ENCODE results near the gene GRK4.
"Not testable (repeated sequence)": the region's sequence is repeated elsewhere in the genome, so short reads cannot be mapped to it uniquely, and the experiment has no call there.

Gene GRK4

GRCh38 chr4:2961811-2962441 lies 1.4 kb upstream of the GRK4 start:
- DNase-seq: no peak

GRCh38 chr4:2962614-2963174 lies 677 bp upstream of the GRK4 start:
- peak; percentile 38 for DNase-seq

GRCh38 chr4:2963966-2964471 lies 648 bp downstream of the GRK4 start:
- no peak for DNase-seq

GRCh38 chr4:2964706-2965258 lies 1.4 kb downstream of the GRK4 start:
- no peak for DNase-seq

GRCh38 chr4:2965262-2965661 lies 1.9 kb downstream of the GRK4 start:
- no peak for DNase-seq

- DNase-seq: no peak
Observed at GRCh38 chr4:2968381-2968780, 5.0 kb downstream of the GRK4 start.

GRCh38 chr4:2971275-2971674 lies 7.9 kb downstream of the GRK4 start:
- no peak for DNase-seq

GRCh38 chr4:2977211-2978088 lies 14.1 kb downstream of the GRK4 start:
- DNase-seq: peak; percentile 28

GRCh38 chr4:2981256-2981819 lies 18.0 kb downstream of the GRK4 start:
- DNase-seq: no peak

- DNase-seq: no peak
Observed at GRCh38 chr4:2982012-2982411, 18.6 kb downstream of the GRK4 start.

GRCh38 chr4:2983715-2984114 lies 20.3 kb downstream of the GRK4 start:
- DNase-seq: not testable (repeated sequence)

GRCh38 chr4:2991243-2991642 lies 27.9 kb downstream of the GRK4 start:
- no peak for DNase-seq

GRCh38 chr4:2994917-2995316 lies 31.5 kb downstream of the GRK4 start:
- DNase-seq: no peak

- no peak for DNase-seq
Observed at GRCh38 chr4:2995546-2996265, 32.3 kb downstream of the GRK4 start.

- no peak for DNase-seq
Observed at GRCh38 chr4:2996415-2996814, 33.0 kb downstream of the GRK4 start.

- DNase-seq: no peak
Observed at GRCh38 chr4:3007724-3008123, 44.4 kb downstream of the GRK4 start.

GRCh38 chr4:3009422-3009821 lies 46.1 kb downstream of the GRK4 start:
- peak; percentile 14 for DNase-seq

GRCh38 chr4:3010577-3010976 lies 47.2 kb downstream of the GRK4 start:
- DNase-seq: no peak

GRCh38 chr4:3010998-3011397 lies 47.6 kb downstream of the GRK4 start:
- peak; percentile 74 for DNase-seq

- no peak for DNase-seq
Observed at GRCh38 chr4:3011456-3012220, 48.3 kb downstream of the GRK4 start.

GRCh38 chr4:3013323-3013722 lies 50.0 kb downstream of the GRK4 start:
- no peak for DNase-seq

Data from fibroblast of skin of scalp (primary cell).